ENCODE data around the gene HNRNPA2B1.
"Not testable (repeated sequence)": the region's sequence is repeated elsewhere in the genome, so short reads cannot be mapped to it uniquely, and the experiment has no call there.

GRCh38 chr7:26152782-26153240, 47.7 kb downstream of the HNRNPA2B1 start:
- not testable (repeated sequence) for TF ChIP-seq POLR2AphosphoS5, POLR2A (IDR thresholded peaks at IDR 0.05)
- TF ChIP-seq, protein P1, sequence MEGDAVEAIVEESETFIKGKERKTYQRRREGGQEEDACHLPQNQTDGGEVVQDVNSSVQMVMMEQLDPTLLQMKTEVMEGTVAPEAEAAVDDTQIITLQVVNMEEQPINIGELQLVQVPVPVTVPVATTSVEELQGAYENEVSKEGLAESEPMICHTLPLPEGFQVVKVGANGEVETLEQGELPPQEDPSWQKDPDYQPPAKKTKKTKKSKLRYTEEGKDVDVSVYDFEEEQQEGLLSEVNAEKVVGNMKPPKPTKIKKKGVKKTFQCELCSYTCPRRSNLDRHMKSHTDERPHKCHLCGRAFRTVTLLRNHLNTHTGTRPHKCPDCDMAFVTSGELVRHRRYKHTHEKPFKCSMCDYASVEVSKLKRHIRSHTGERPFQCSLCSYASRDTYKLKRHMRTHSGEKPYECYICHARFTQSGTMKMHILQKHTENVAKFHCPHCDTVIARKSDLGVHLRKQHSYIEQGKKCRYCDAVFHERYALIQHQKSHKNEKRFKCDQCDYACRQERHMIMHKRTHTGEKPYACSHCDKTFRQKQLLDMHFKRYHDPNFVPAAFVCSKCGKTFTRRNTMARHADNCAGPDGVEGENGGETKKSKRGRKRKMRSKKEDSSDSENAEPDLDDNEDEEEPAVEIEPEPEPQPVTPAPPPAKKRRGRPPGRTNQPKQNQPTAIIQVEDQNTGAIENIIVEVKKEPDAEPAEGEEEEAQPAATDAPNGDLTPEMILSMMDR (IDR thresholded peaks at IDR 0.05), result not testable (repeated sequence)

All from sigmoid colon (tissue), 4 donors.